Renal cortex interstitium (tissue), 15 donors: ENCODE data around the gene ITGA8. TPM values are rescaled to one million over a fixed set of nuclear protein-coding genes. Genes with fewer than 3 reads are reported as not detected.
"Not testable (repeated sequence)": the region's sequence is repeated elsewhere in the genome, so short reads cannot be mapped to it uniquely, and the experiment has no call there.

ENCODE experiments used
- DNase-seq, 11 donors: peaks; one replicate each; pipeline ENCODE4 v3.0.0-alpha.2; 2013; ENCODE audit warnings: low read depth in 9 of 11, low spot score in 4 of 11; ENCODE audit errors: extremely low read depth in 1 of 11
- long read RNA-seq, 16 experiments: transcript quantifications; one replicate each; lab custom pipeline, GENCODE V29; 2026
- polyA plus RNA-seq, 3 donors: library from polyadenylated mRNA; unstranded; fragments of 120-200 nt; gene quantifications; one replicate each; pipeline ENCODE4 v1.2.1, GENCODE V29; 2013; ENCODE audit not compliant: insufficient read length in 3 of 3

ITGA8 gene
- 10 to 100 TPM; 38.3 to 59.3 (median 49.9) TPM for polyA plus RNA-seq
- long read RNA-seq, donor 1, full-length matches to known transcripts = 2 of 9 reads
- long read RNA-seq, donor 1, partial matches to known transcripts = 7 of 9 reads
- long read RNA-seq, donor 1, other reads (novel, unspliced or antisense) = 0 of 9 reads
- long read RNA-seq, donor 2 = 0 reads
- long read RNA-seq, donor 3, full-length matches to known transcripts = 7 of 7 reads
- long read RNA-seq, donor 3, partial matches to known transcripts = 0 of 7 reads
- long read RNA-seq, donor 3, other reads (novel, unspliced or antisense) = 0 of 7 reads
- long read RNA-seq, donor 4, full-length matches to known transcripts = 3 of 3 reads
- long read RNA-seq, donor 4, partial matches to known transcripts = 0 of 3 reads
- long read RNA-seq, donor 4, other reads (novel, unspliced or antisense) = 0 of 3 reads
- long read RNA-seq, donor 5 = 0 reads
- long read RNA-seq, donor 6, full-length matches to known transcripts = 2 of 7 reads
- long read RNA-seq, donor 6, partial matches to known transcripts = 5 of 7 reads
- long read RNA-seq, donor 6, other reads (novel, unspliced or antisense) = 0 of 7 reads
- long read RNA-seq, donor 7, full-length matches to known transcripts = 1 of 7 reads
- long read RNA-seq, donor 7, partial matches to known transcripts = 6 of 7 reads
- long read RNA-seq, donor 7, other reads (novel, unspliced or antisense) = 0 of 7 reads
- long read RNA-seq, donor 8, full-length matches to known transcripts = 4 of 9 reads
- long read RNA-seq, donor 8, partial matches to known transcripts = 5 of 9 reads
- long read RNA-seq, donor 8, other reads (novel, unspliced or antisense) = 0 of 9 reads
- long read RNA-seq, donor 9, full-length matches to known transcripts = 2 of 8 reads
- long read RNA-seq, donor 9, partial matches to known transcripts = 6 of 8 reads
- long read RNA-seq, donor 9, other reads (novel, unspliced or antisense) = 0 of 8 reads
- long read RNA-seq, donor 10, full-length matches to known transcripts = 3 of 3 reads
- long read RNA-seq, donor 10, partial matches to known transcripts = 0 of 3 reads
- long read RNA-seq, donor 10, other reads (novel, unspliced or antisense) = 0 of 3 reads
- long read RNA-seq, donor 11, full-length matches to known transcripts = 2 of 2 reads
- long read RNA-seq, donor 11, partial matches to known transcripts = 0 of 2 reads
- long read RNA-seq, donor 11, other reads (novel, unspliced or antisense) = 0 of 2 reads
- long read RNA-seq, donor 12 = 0 reads
- long read RNA-seq, donor 13 = 0 reads
- long read RNA-seq, donor 14, full-length matches to known transcripts = 1 of 1 reads
- long read RNA-seq, donor 14, partial matches to known transcripts = 0 of 1 reads
- long read RNA-seq, donor 14, other reads (novel, unspliced or antisense) = 0 of 1 reads
- long read RNA-seq, donor 15, full-length matches to known transcripts = 2 of 2 reads
- long read RNA-seq, donor 15, partial matches to known transcripts = 0 of 2 reads
- long read RNA-seq, donor 15, other reads (novel, unspliced or antisense) = 0 of 2 reads
- long read RNA-seq, donor 16, full-length matches to known transcripts = 7 of 23 reads
- long read RNA-seq, donor 16, partial matches to known transcripts = 16 of 23 reads
- long read RNA-seq, donor 16, other reads (novel, unspliced or antisense) = 0 of 23 reads

DNA sequence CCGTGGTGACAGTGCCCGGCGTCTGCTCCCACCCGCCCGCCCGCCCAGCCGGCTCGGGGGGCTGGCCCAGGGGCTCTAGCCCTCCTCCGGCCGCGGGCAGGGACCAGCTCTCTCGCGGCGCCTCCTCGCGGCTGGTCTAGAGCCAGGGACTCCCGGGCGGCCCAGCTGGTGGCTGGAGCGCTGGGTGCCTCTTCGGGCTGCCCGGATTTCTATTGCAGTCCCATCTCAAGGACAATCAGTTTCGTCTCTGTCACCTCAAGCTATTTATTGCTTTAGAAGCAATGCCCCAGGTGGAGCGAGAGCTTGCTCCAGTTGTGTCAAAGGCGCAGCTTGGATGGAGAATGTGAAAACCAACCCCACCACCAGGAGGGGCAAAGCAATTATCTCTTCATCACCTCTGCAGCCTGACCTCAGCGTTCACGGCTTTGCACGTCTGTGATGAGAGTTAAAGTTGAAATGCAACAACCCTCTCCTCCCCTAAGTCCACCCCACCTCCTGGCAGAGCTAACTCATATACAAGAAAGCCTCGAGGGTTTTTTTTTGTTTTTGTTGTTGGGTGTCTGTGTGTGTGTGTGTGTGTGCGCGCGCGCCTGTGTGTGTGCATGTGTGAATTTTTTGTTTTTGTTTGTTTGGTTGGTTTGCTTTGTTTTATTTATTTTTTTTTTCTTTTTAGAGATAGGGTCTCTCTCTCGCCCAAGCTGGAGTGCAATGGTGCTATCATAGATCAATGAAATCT is at the start of gene ITGA8:
Gene ITGA8, minus strand, starts transcription at position 24 of the 736 bp plus-strand sequence. CDS start 151 bp downstream, outside the sequence.
- peak in 5 of 11 donors; percentile 57 to 69 (median 59) for DNase-seq

DNA sequence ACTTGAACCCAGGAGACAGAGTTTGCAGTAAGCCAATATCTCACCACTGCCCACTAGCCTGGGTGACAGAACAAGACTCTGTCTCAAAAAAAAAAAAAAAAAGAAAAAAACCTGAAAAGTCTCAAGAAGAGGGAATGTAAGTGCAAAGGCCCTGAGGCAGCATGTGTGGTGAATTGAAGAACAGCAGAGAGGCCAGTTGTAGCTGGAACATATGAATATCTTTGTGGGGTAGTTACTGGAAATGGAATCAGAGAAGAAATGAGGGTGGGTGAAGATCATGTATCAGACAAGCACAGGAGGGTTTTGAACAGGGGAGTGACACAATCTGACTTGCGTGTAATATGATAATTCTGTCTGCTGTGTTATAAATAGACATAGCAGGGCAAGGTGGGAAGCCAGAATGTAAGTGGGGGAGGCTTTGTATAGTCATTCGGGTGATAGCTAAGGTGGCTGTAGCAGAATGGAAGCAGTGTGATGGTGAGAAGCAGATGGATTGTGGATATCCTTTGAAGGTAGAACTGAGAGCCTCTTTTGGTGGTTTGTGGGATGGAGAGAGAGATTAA is 45.3 kb upstream of the ITGA8 start:
- no peak for DNase-seq

DNA sequence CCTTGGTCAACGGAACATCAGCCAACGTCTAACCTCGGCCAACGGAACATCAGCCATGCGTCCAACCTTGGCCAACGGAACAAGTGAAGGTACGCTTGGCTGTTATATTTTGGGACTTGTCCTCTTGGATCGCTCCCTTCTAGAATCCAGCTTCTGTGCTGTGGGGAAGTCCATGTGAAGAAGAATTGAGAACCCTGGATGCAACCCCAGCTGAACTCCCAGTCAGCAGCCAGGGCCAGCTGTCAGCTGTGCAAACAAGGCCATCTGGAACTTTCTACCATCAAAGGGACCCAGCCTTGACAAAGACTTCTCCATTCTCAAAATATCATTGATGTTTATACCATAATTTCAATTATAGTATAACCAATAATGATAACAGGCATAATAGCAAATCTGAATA is 43.3 kb upstream of the ITGA8 start:
- DNase-seq = no peak

DNA sequence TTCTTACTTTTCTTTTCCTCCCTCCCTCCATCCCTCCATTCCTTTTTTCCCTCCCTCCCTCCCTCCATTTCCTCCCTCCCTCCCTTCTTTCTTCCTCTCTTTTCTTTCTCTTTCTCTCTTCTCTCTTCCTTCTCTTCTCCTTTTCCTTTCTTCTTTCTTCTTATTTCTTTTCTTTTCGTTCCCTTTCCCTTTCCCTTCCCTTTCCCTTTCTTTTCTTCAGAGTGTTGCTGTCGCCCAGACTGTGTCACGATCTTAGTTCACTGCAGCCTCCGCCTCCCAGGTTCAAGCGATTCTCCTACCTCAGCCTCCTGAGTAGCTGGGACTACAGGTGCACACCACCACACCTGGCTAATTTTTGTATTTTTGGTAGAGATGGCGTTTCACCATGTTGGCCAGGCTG is 42.5 kb upstream of the ITGA8 start:
- not testable (repeated sequence) for DNase-seq

DNA sequence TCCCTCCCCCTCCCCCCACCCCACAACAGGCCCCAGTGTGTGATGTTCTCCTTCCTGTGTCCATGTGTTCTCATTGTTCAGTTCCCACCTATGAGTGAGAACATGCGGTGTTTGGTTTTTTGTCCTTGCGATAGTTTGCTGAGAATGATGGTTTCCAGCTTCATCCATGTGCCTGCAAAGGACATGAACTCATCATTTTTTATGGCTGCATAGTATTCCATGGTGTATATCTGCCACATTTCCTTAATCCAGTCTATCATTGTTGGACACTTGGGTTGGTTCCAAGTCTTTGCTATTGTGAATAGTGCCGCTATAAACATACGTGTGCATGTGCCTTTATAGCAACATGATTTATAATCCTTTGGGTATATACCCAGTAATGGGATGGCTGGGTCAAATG is 41.5 kb upstream of the ITGA8 start:
- DNase-seq = not testable (repeated sequence)

DNA sequence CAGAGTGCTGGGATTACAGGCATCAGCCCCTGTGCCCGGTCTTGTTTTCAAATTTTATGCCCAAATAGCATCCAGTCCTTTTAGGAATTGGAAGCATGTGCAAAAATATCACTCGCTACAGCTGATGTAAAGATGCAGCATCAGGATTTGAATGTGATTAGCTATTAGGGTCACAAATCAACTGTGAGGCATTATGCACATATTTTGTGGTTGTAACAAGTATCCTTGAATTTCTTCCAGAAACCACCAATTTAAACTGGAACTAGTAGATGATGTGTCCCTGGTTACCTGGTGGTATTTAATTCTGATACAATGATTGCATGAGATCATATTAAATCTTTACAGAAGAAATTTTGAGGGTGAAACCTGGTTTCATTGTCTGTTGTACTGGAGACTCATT is 41.0 kb upstream of the ITGA8 start:
- no peak for DNase-seq

DNA sequence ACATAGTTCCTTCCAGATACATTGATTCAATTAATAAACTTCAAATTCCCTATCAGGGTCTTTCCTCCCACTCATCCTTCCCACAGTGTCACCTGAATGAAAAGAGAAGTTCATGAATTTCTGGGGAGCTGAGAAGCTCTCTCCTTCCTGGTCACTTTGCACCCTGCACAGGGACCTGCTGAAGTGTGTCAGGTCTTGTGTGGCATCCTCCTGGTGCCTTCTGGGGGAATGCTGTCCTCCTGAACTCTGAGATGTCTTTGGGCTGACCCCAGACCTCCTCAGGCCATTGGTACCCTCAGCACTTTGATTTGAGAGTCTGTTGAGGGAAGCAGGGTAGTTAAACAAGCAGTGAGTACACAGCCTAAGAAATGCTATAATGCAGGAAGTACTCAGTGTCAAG is 39.5 kb upstream of the ITGA8 start:
- DNase-seq = no peak

DNA sequence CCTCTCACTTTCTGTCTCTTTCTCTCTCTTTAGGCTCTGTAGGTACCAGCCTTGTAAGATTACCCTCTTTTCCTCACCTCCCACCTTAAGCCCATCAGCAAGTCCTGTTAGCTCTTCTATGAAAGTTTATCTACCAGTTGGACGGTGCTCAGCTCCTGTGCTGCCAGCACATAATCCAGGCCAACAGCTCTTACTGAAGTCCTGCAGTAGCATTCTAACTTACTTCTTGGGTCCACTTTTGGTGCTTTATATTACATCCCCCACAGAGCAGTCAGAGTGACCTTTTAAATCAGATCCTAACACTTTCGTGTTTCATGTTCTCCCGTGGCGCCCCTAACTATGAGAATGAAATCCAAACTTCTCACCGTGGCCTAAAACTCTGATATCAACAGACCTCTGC is 38.9 kb upstream of the ITGA8 start:
- no peak for DNase-seq

DNA sequence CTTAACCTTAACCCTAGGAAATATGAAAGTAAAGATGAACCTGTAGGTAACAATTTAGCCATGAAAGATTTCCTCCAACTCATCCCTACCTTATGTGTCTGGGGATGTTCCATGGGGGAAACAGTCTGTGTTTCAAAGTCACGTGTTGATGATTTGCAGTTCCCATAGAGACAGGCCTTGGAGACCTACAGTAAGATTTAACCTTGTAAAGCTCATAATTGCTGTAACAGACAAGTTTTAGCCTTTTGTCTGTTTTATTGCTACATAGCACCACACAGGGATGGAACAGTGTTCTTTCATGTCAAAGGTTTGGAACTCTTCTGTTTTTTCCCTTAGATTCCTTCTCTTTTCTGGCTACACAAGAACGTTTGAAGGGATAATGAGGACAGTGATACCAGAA is 35.2 kb upstream of the ITGA8 start:
- no peak for DNase-seq

DNA sequence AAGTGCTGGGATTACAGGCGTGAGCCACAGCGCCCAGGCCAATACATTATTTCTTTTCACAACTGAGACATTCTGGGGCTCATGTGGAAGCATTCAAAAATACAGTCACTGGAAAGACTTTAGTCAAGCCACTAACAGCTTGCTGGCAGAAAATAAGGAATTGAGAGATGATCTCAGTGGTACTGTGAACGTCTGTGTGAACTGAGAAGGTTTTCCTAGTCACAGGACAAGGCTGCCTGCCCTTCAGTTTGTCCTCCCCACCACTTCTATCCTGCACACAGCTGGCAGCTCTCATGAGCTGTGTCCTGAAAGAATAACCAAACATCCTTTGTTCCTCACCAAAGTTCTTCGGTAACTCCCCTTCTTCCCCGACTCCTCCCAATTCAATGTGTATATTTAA is 31.3 kb upstream of the ITGA8 start:
- DNase-seq = no peak

DNA sequence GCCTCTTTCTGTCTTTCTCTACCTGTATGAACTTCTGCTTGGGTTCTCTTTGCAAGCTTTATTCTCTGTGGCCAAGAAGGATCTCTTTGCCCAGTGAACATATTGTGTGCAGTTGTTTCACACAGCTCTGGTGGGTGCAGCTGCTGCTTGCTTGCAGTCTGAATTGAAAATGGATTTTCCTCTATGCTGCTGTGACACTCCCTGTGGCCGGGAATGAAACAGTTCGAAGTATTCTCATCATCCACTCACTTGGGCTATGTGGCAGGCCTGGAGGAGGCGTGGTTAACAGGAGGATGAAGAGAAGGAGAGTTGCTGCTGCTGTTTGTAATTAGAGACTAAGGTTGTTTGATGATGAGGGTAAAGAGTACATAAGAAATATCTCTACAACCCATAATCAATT is 28.4 kb upstream of the ITGA8 start:
- no peak for DNase-seq

DNA sequence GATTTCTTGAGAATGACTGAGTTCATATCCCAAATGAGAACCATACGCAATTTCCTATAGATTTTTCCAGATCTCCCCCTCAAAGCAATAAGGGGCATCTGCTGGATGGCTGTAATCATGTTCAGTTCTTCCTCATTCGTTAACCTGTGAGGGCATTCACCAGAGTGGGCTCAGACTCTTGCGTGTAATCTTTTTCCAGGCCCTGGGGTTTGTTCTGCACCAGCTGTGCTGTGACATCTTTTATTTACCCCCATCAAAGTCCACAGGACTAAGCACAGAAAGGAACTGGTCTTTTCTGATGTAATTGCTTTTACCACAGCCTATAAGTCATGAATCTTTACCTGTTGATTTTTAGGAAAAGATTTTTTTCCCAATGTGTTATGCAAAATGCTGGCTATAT is 27.9 kb upstream of the ITGA8 start:
- no peak for DNase-seq

DNA sequence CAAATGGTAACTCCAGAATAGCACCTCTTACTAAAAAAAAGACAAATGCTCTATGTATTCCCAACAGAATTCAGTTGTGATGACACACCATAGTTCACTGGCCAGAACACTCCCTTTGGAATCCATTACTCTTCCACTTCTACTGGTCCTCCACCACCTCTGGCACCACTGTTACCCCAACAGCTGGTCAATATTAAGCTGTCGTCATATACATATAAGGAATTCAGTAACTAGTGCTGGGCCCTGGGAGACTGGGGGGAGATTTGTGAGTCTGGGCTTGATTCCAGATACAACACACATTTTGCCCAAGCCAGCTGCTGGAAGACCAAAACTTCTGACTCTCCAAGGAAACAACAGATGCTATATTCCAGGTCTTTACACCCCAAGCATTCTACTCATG is 26.0 kb upstream of the ITGA8 start:
- DNase-seq = peak in 7 of 11 donors; percentile 64 to 85 (median 83)

DNA sequence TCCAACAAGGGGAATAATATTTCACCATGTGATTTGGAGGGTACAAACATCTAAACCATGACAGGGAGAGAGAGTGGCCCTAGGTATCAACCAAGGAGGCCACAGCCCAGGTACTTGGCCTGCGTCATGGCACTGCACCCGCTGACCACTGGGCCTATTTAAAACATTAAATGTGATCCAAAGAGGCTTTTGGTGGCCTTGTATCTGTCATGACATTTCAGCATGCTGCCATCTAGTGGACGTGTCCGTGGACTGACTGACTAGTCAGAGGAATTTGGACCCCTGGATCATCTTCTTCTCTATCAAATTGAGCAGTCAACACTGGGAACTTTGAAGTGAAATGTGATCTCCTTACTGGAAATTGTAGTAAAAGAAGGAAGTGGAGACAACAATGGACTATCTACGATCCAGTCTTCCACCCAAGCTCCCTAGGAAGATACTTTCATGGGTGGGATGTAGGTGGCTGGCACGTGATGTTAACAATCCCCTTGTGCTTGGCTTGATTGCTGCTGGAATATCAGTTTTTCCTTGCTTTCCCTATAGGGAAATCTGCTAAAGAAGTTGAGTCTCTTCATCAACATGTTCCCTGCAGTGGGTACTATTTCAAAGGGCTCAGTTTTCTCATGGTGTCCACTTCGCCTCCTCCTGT is 24.6 kb upstream of the ITGA8 start:
- peak in 1 of 11 donors; percentile 43 for DNase-seq

DNA sequence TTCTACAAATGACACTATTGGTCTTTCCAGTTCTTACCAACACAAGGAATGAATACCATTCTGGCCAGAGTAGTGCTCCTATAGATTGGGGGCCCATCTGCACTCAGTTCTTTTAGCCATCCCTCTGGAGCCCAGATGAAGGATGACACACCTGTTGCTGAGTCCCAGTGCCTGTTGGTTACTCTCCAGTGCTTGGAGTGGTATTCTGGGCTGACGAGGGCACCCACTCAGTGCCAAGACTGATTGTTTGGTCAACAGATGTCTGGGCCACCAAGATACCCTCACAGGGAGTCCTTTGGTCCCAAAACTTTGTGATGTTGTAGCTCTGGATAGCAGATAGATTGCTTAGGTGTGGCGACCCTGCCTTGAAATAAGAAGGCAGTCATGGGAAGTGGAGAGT is 23.7 kb upstream of the ITGA8 start:
- no peak for DNase-seq

DNA sequence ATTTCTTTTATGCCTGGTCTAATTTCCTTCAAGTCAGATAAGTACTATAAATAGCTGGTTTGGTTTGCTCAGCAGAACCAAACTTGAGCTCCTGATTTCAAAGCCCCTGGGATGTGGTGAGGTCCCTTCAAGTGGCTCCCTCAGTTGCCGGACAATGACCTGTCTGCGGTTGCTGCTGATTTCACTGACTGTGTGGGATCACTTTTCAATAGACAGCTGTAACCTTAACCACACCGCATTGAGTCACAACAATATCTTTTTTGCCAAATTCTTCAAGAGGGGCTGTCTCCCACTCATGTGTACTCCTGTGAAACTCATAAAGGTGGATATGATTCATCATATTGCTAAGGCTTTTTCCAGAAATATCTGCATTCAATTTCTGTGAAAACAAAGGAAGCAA is 23.1 kb upstream of the ITGA8 start:
- DNase-seq = no peak

DNA sequence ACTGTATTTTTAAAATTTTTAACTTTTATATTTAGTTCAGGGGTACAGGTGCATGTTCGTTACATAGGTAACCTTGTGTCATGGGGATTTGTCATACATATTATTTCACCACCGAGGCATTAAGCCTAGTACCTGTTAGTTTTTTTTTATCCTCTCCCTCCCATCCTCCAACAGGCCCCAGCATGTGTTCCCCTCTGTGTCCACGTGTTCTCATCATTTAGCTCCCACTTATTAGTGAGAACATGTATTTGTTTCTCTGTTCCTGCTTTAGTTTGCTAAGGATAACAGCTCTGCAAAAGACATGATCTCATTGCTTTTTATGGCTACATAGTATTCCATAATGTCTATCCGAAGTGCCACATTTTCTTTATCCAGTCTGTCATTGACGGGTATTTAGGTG is 22.4 kb upstream of the ITGA8 start:
- no peak for DNase-seq
